Naive thymus-derived CD8-positive, alpha-beta T cell (primary cell): ENCODE data around the gene SUPT20HL2. TPM values are rescaled to one million over a fixed set of nuclear protein-coding genes. Genes with fewer than 3 reads are reported as not detected.
"Not testable (repeated sequence)": the region's sequence is repeated elsewhere in the genome, so short reads cannot be mapped to it uniquely, and the experiment has no call there.

Experiments used
- ATAC-seq, 2 donors: fragments of 150-1000 bp; cut with Tn5 transposase in 1 of 2; sonication (Bioruptor Pico), chemical (Tn5 transposase) in 1 of 2; 1 replicate in 1 of 2; 2 replicates in 1 of 2; pipeline ENCODE4 v1.10.0; 2021; ENCODE audit warnings: mild to moderate bottlenecking in 2 of 2, moderate library complexity in 2 of 2
- POLR2A ChIA-PET: fragments of 350-600 bp; sonication (Branson Sonifier 250); formaldehyde crosslinking; loops from one replicate; lab custom pipeline; 2021; ENCODE audit warnings: antibody characterized with exemption; lab: Charles Lee
- DNase-seq, 10 donors: peaks; one replicate each; pipeline versions ENCODE4 v3.0.0 to v3.0.0-alpha.2; 2020 to 2022
- H3K27ac Mint-ChIP-seq, 10 donors: one replicate each; pipeline ENCODE4 v1.8.0; 2020 to 2022; ENCODE audit warnings: mild to moderate bottlenecking in 10 of 10, mixed read lengths in 10 of 10, moderate library complexity in 4 of 10, inconsistent platforms in 1 of 10
- H3K27me3 Mint-ChIP-seq, 5 donors: one replicate each; pipeline ENCODE4 v1.8.0; 2021 to 2022; ENCODE audit warnings: mixed read lengths in 5 of 5
- H3K36me3 Mint-ChIP-seq, 3 donors: one replicate each; pipeline ENCODE4 v1.8.0; 2020 to 2022; ENCODE audit warnings: mixed read lengths in 3 of 3, mild to moderate bottlenecking in 2 of 3, inconsistent platforms in 1 of 3
- H3K4me1 Mint-ChIP-seq, 4 donors: one replicate each; pipeline ENCODE4 v1.8.0; 2021 to 2022; ENCODE audit warnings: mixed read lengths in 4 of 4
- H3K4me3 Mint-ChIP-seq, 10 donors: one replicate each; pipeline ENCODE4 v1.8.0; 2020 to 2022; ENCODE audit warnings: mild to moderate bottlenecking in 10 of 10, mixed read lengths in 10 of 10, moderate library complexity in 6 of 10, inconsistent platforms in 1 of 10
- H3K9me3 Mint-ChIP-seq, 9 donors: one replicate each; pipeline ENCODE4 v1.8.0; 2020 to 2022; ENCODE audit warnings: mixed read lengths in 9 of 9, mild to moderate bottlenecking in 3 of 9, inconsistent platforms in 1 of 9, moderate library complexity in 1 of 9
- polyA plus RNA-seq, 3 donors: library from polyadenylated mRNA; unstranded; fragments of 300-500 nt; fragmentation: Illumina TruSeq; gene quantifications; one replicate each; pipeline ENCODE4 v1.2.3, GENCODE V29; 2021
- total RNA-seq, 8 experiments: library from RNA in 2 of 8; stranded (reverse) in 2 of 8; gene quantifications; one replicate each; pipeline ENCODE4 v1.2.3 and lab custom pipeline; 2021 to 2026

Gene SUPT20HL2
- total and polyA plus RNA-seq, 5 experiments from 2014 or later: not detected

GRCh38 chrX:24333371-24333770 lies 19.5 kb upstream of the SUPT20HL2 start:
- Mint-ChIP-seq H3K36me3 (no peaks in the 10 kb centered on the region), H3K27me3 (peaks cover 0 to 10% (median 3%) of the 10 kb centered on the region in 5 donors), H3K9me3 (peaks cover 0 to 10% (median 2%) of the 10 kb centered on the region in 9 donors), H3K4me3 (no peak overlapping the region), H3K27ac (no peak overlapping the region), H3K4me1 (no peaks in the 10 kb centered on the region)
- no peak for DNase-seq
- POLR2A ChIA-PET: no interaction called here
- ATAC-seq: no peak

- H3K27ac Mint-ChIP-seq: no peak overlapping the region
Measured at GRCh38 chrX:24332878-24333277, 19.0 kb upstream of the SUPT20HL2 start.

GRCh38 chrX:24325231-24325630 lies 11.4 kb upstream of the SUPT20HL2 start:
- ATAC-seq: no peak
- Mint-ChIP-seq H3K27me3 (peaks cover 3 to 17% (median 9%) of the 10 kb centered on the region in 5 donors), H3K4me1 (no peaks in the 10 kb centered on the region), H3K36me3 (no peaks in the 10 kb centered on the region), H3K27ac (no peak overlapping the region), H3K9me3 (no peaks in the 10 kb centered on the region), H3K4me3 (no peak overlapping the region)
- POLR2A ChIA-PET: no interaction called here
- DNase-seq: no peak

More at GRCh38 chrX:24332878-24333277, 19.0 kb upstream of the SUPT20HL2 start:
- DNase-seq (no peak), ATAC-seq (no peak)
- H3K27me3 Mint-ChIP-seq: peaks cover 0 to 10% (median 3%) of the 10 kb centered on the region in 5 donors
- no peaks in the 10 kb centered on the region for H3K4me1 Mint-ChIP-seq
- H3K36me3 Mint-ChIP-seq: no peaks in the 10 kb centered on the region
- POLR2A ChIA-PET: no interaction called here
- H3K4me3 Mint-ChIP-seq: no peak overlapping the region
- peaks cover 0 to 10% (median 2%) of the 10 kb centered on the region in 9 donors for H3K9me3 Mint-ChIP-seq

- POLR2A ChIA-PET: no interaction called here
- H3K36me3 Mint-ChIP-seq: no peaks in the 10 kb centered on the region
- H3K4me1 Mint-ChIP-seq: no peaks in the 10 kb centered on the region
- no peak for ATAC-seq
- H3K27me3 Mint-ChIP-seq: peaks cover 3 to 12% (median 7%) of the 10 kb centered on the region in 5 donors
- no peak overlapping the region for H3K27ac Mint-ChIP-seq
- no peak for DNase-seq
- H3K4me3 Mint-ChIP-seq: no peak overlapping the region
- H3K9me3 Mint-ChIP-seq: no peaks in the 10 kb centered on the region
Measured at GRCh38 chrX:24321741-24322395, 8.0 kb upstream of the SUPT20HL2 start.

- H3K4me1 Mint-ChIP-seq: no peaks in the 10 kb centered on the region
- no peaks in the 10 kb centered on the region for H3K27me3 Mint-ChIP-seq
- no peaks in the 10 kb centered on the region for H3K36me3 Mint-ChIP-seq
- no peak for ATAC-seq
- no peaks in the 10 kb centered on the region for H3K9me3 Mint-ChIP-seq
- DNase-seq: no peak
- H3K4me3 Mint-ChIP-seq: no peak overlapping the region
- no peak overlapping the region for H3K27ac Mint-ChIP-seq
- POLR2A ChIA-PET: no interaction called here
Measured at GRCh38 chrX:24317567-24317966, 3.7 kb upstream of the SUPT20HL2 start.

- no peak overlapping the region for H3K27ac Mint-ChIP-seq
- no peak for DNase-seq
- no peak for ATAC-seq
- H3K27me3 Mint-ChIP-seq: no peaks in the 10 kb centered on the region
- POLR2A ChIA-PET: no interaction called here
- no peaks in the 10 kb centered on the region for H3K9me3 Mint-ChIP-seq
- no peaks in the 10 kb centered on the region for H3K4me1 Mint-ChIP-seq
- no peak overlapping the region for H3K4me3 Mint-ChIP-seq
- H3K36me3 Mint-ChIP-seq: no peaks in the 10 kb centered on the region
Measured at GRCh38 chrX:24316111-24316510, 2.2 kb upstream of the SUPT20HL2 start.

- H3K36me3 Mint-ChIP-seq, H3K4me1 Mint-ChIP-seq, H3K27me3 Mint-ChIP-seq, H3K4me3 Mint-ChIP-seq, H3K9me3 Mint-ChIP-seq, POLR2A ChIA-PET, DNase-seq, H3K27ac Mint-ChIP-seq, ATAC-seq: not testable (repeated sequence)
Measured at GRCh38 chrX:24312249-24312607, 1.6 kb downstream of the SUPT20HL2 start.

GRCh38 chrX:24311507-24312248 lies 2.2 kb downstream of the SUPT20HL2 start:
- H3K4me1 Mint-ChIP-seq, H3K27ac Mint-ChIP-seq, POLR2A ChIA-PET, DNase-seq, H3K9me3 Mint-ChIP-seq, H3K4me3 Mint-ChIP-seq, ATAC-seq, H3K27me3 Mint-ChIP-seq, H3K36me3 Mint-ChIP-seq: not testable (repeated sequence)

GRCh38 chrX:24310916-24311315 lies 3.0 kb downstream of the SUPT20HL2 start:
- POLR2A ChIA-PET: not testable (repeated sequence)

GRCh38 chrX:24309580-24310374 lies 4.1 kb downstream of the SUPT20HL2 start:
- DNase-seq, H3K27me3 Mint-ChIP-seq, POLR2A ChIA-PET, H3K4me3 Mint-ChIP-seq, H3K36me3 Mint-ChIP-seq, H3K27ac Mint-ChIP-seq, ATAC-seq, H3K4me1 Mint-ChIP-seq, H3K9me3 Mint-ChIP-seq: not testable (repeated sequence)

More at GRCh38 chrX:24310916-24311315, 3.0 kb downstream of the SUPT20HL2 start:
- not testable (repeated sequence) for DNase-seq, H3K27me3 Mint-ChIP-seq, H3K27ac Mint-ChIP-seq, H3K9me3 Mint-ChIP-seq, ATAC-seq, H3K4me1 Mint-ChIP-seq, H3K36me3 Mint-ChIP-seq, H3K4me3 Mint-ChIP-seq

- ATAC-seq, H3K4me3 Mint-ChIP-seq, H3K36me3 Mint-ChIP-seq, DNase-seq, POLR2A ChIA-PET, H3K4me1 Mint-ChIP-seq, H3K9me3 Mint-ChIP-seq, H3K27ac Mint-ChIP-seq, H3K27me3 Mint-ChIP-seq: not testable (repeated sequence)
Measured at GRCh38 chrX:24308803-24309202, 5.1 kb downstream of the SUPT20HL2 start.

GRCh38 chrX:24306440-24306839 lies 7.4 kb downstream of the SUPT20HL2 start:
- Mint-ChIP-seq H3K36me3 (no peaks in the 10 kb centered on the region), H3K9me3 (peaks cover 0 to 1% (median 0%) of the 10 kb centered on the region in 9 donors), H3K27me3 (no peaks in the 10 kb centered on the region), H3K27ac (no peak overlapping the region), H3K4me1 (no peaks in the 10 kb centered on the region), H3K4me3 (no peak overlapping the region)
- ATAC-seq (no peak), DNase-seq (no peak)
- POLR2A ChIA-PET: no interaction called here

GRCh38 chrX:24305905-24306304 lies 8.0 kb downstream of the SUPT20HL2 start:
- Mint-ChIP-seq H3K27me3 (no peaks in the 10 kb centered on the region), H3K4me3 (no peak overlapping the region), H3K36me3 (no peaks in the 10 kb centered on the region), H3K9me3 (peaks cover 0 to 1% (median 0%) of the 10 kb centered on the region in 9 donors), H3K27ac (no peak overlapping the region), H3K4me1 (no peaks in the 10 kb centered on the region)
- POLR2A ChIA-PET: no interaction called here
- no peak for DNase-seq
- no peak for ATAC-seq
